OCI-M2 (cell line): Measurements from ENCODE around the gene MBOAT1.

Source experiments
- DNase-seq: peaks from one replicate; lab custom pipeline; 2025; ENCODE audit not compliant: unreplicated experiment; lab: John Stamatoyannopoulos, UW

Gene MBOAT1

DNA sequence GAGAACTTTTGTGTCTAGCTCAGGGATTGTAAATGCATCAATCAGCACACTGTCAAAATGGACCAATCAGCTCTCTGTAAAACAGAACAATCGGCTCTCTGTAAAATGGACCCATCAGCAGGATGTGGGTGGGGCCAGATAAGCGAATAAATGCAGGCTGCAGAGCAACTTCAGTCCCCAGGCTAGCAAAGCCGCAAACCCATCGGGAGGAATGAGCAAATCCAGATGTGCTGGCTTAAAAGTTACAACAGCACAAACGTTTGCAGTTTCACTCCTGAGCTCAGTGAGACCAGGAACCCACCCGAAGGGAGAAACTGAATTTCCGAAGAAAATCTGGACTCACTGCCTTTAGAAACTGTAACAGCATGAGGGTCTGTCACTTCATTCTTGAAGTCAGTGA lies 21.9 kb upstream of the MBOAT1 start:
- DNase-seq: no peak

DNA sequence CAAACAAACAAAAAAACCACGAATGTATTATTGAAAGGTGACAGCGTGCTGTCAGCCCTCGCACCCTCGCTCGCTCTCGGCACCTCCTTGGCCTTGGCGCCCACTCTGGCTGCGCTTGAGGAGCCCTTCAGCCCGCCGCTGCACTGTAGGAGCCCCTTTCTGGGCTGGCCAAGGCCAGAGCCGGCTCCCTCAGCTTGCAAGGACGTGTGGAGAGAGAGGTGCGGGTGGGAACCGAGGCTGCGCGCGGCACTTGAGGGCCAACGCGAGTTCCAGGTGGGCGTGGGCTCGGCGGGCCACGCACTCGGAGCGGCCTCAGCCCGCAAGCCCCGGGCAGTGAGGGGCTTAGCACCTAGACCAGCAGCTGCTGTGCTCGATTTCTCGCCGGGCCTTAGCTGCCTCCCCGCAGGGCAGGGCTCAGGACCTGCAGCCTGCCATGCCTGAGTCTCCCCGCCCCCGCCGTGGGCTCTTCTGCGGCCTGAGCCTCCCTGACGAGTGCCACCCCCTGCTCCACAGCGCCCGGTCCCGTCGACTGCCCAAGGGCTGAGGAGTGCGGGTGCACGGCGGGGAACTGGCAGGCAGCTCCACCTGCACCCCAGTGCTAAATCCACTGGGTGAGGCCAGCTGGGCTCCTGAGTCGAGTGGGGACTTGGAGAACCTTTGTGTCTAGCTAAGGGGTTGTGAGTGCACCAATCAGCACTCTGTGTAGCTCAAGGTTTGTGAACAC lies 20.9 kb upstream of the MBOAT1 start:
- no peak for DNase-seq

DNA sequence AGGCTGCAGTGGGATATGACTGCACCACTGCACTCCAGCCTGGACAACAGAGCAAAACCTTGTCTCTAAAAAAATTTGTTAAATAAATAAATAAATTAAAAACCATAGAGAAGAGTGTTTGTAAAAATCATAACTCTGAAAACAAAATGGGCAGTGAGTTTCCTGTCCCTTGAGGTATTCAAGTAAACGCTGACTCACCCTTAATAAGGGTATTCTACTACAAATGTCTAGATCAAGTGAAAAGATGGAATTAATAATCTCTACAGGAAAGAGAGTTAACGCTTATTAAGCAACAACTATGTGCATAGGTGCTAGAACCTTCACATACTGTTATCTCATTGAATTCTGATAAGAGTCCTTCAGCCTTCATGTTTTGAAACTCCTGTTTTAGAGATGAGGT lies 19.9 kb upstream of the MBOAT1 start:
- DNase-seq: no peak

DNA sequence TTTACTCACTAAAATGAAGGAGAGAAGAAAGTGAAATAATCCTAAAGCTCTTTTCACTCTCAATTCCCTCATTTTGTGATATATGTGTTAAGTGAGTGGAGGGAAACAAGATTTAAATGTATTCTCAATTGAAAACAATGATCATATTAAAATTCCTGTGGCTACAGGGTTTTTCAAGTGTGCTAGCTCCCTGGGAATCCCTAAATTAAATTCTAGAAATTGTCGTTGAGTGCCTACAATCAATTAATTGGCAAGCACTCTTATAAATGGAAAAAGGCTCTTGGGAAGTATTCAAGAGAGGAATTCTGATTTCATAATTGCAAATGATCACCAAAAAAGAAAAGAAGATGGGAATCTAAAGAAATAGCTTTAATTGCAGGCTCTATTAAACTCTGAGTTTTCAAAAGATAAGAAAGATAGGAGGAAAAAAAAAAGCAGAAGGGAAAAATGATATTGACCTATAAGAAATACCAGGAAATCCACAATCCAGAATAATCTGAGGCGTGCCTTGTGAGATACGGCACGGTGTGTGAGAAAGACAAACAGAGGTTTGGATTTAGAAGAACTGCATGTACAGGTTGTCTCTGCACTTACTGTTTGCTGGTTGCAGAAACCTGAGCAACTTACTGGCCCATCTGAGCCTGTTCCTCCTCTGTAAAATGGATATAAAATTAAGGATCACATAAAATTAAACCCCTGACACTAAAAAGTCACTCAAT lies 18.3 kb upstream of the MBOAT1 start:
- DNase-seq: no peak

DNA sequence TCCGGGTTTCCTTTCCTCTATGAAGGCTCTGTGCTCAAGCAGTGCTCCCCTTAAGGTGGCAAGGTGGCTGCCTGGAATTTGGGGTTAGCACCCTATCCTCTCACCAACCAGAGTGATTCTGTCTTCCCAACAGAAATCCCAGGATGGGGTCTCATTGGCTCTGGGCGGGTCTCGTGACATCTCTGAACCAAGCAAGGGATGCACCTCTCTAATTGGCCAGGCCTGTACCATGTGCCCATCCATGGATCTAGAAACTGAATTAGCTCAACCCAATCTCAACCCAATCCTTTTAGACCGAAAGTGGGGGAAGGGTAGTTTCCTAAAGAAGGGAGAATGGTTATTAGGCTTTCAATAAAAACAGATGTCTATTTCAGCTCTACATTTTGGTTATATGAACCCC lies 17.6 kb upstream of the MBOAT1 start:
- DNase-seq: no peak

DNA sequence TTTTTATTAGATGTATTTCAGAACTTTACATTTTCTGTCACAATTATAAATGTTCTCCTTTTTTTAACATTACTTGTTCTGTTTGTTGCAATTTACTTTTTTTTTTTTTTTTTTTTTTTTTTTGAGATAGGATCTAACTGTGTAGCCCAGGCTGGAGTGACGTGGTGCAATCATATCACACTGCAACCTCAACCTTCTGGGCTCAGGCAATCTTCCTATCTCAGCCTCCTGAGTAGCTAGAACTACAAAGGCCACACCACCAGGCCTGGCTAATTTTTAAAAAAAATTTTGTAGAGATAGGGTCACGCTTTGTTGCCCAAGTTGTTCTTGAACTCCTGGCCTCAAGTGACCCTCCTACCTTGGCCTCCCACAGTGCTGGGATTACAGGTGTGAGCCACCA lies 15.1 kb upstream of the MBOAT1 start:
- DNase-seq: no peak

DNA sequence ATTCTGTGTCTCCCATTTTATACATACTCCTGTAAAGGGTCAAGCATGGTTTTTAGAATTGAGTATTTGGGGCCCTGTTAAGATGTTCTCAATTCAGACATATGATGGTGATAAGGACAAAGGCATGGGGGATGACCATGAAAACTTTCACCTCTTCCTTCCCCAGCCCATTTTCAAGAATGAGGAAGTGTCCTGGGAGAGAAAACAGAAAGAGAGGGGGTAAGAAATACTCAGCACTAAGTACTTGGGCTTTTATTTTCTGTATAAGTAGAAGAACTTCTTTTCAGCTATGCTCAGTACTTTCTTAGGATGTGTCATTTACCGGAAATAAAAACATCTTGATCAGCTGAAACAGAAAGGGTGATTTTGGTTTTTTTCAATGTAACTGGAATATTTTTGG lies 10.9 kb upstream of the MBOAT1 start:
- DNase-seq: no peak

DNA sequence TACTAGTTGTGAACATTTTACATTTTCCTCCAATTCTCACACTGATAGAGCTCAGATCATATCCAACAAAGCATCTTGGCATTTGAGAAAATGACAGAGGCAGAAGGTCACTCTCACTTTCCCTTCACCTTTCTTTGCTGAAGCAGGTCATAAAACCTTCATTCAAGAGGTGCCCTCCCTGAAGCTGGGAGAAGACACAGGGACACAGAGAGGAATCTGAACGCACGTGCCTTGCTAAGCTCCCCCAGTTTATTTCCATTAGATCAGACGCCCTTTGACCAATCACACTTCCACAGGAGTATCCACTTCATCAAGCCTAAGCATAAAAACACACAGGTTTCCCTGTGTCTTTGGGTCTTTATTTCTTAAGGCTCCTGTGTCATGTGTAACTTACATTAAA lies 9.2 kb upstream of the MBOAT1 start:
- no peak for DNase-seq

DNA sequence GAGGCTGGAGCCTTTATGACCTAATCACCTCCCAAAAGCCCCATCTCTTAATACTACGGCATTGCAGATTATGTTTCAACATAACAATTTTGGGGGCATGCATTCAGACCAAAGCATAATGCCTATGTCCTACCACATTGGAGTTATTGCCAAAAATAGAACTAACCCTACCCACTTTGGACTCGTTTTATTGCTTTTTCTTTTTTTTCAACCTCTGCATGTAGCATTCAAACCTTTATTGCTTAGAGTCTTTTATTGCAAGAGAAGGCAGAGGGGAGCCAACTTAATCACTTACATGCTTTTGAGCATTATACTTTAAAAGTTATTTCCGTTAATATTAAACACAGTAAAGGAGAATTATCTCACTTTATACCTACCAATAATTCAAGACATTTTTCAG lies 8.1 kb upstream of the MBOAT1 start:
- DNase-seq: no peak

DNA sequence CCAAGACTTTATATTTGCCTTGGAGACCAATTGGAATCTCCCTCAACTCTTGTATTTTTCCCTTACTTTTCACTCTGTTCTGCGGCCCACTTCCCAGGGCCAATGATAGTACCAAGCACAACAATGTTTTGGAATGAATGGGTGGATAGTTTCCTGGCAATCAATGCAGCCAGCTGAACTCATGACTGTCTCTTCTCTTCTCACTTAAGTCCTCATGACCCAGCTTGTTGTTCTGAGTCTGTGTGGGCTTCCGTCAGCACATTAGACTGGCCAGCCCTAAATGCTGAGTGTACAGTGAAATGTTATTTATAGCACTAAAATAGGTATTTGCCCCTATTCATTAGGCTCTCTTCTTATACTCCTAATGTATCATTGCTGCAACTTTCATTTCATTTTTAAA lies 5.6 kb upstream of the MBOAT1 start:
- DNase-seq: no peak

DNA sequence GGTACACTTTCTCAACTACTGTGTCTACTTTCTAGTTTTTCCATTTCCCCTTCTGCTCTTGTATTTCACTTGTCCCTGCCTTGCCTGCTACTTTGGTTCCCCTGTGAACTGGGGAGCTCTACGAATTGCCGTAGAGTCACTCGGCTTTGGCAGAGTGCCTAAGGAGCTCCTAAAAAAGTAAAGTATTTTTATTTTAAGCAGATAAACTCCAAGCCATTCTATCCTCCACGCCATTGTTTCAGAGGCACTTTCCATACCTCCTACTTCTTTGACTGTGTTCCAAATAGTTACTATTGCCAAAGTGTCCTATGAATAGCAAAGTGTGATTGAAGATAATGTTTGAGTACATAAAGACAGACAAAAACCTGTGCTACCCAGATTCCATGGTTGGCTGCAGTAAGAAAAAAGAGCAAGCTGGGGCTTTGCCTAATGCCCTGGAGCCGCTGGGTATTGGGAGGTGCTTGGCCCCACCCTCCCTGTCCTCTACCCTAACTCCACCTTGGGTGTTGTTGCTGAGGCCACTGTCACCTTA lies 5.1 kb upstream of the MBOAT1 start:
- DNase-seq: no peak

DNA sequence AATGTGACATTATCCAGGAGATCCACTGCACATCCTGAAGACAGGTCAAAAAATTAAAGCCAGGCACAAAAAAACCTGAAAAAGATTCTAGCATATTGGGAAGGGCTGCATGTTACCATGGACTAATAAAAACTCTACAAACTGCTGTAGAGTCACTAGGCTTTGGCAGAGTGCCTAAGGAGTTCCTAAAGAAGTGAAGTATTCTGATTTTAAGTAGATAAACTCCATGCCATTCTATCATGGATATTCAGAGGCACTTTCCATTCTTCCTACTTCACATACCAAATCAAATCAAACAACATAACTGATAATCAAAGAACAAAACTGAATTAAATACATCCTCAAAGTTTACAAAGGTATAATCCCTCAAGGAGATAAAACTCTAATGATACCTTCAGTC lies 3.0 kb upstream of the MBOAT1 start:
- no peak for DNase-seq

DNA sequence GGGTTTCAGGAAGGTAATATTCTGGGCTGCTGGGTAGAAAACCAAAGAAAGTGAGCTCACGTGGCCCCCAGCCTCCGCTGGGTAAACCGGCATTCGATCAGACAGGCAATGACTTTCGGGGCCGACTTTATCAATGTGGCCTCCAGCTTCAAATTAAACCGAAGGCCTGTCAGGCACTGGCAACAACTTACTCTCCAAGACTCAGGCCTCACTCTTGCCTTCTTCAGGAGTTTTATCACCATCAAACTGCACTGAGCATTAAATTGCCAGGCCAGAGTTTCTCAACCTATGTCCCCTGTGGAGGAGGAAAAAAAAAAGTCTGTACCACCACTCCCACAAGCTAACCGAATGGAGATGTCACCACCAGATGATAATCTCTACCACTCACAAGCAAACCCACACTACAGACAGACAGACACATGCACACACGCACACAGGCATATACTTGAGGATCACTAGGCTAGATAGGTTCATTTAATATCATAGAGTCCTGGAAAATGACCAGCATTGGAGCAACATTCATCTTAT lies 1.1 kb upstream of the MBOAT1 start:
- DNase-seq: no peak

DNA sequence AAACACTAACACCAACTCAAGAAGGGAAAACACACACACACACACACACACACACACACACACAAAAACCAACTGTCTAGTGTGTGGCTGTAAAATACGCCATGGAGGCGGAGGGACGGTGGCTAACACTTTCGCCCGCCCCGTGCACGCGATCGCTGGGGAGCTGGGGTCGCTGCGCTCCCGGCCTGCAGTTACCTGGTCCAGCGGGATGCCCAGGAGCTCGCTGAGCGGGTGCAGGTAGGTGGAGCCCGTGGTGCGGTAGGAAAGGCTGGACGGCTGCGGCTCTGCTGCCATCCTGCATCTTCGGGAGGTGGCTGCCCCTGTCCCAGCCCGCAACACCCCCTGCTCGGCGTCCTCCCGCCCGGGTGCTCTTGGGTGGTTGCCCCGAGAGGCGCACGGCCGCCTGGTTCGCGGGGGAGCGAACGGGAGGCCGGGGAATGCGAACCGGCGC lies 303 bp downstream of the MBOAT1 start:
- no peak for DNase-seq

DNA sequence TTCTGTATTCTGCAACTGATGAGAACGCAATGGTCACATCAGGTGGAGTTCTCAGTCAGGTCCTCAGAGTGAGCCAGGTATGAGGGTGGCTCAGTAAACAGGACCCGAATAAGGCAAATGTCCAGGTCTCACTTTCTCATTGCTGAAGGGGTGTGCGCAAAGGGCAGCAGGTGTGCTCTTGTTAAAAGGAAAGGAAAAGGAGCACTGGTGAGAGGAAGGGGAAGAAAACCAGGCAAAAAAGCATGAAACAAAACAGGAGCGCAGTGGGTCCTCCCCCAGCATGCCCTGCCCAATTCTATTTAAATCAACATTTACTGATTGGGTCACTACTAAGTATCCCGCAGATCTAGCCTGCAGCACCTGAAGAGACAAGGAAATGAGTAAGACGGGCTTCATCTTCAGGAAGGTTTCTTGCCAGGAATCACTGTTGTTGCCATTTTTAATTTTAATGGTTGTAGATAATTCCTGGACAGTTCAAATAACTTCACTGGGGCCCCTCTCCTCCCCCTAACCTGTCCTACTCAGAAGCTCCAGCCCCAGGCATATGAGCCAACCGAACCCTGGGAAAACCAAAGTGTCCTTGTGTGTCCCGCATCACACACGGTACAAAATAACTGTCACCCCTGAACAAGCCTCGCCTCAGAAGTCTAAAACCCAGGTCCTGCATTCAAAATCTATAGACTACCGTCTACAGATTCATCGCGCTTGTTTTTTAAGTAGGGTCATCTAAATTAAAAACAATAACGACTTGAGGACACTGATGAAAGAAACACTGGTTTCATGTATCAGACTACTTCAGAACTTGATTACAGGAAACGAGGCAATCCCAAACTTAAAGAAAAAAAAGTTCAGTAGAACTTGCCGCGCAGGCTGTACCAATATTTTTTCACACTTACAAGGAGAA lies 980 bp downstream of the MBOAT1 start:
- no peak for DNase-seq

DNA sequence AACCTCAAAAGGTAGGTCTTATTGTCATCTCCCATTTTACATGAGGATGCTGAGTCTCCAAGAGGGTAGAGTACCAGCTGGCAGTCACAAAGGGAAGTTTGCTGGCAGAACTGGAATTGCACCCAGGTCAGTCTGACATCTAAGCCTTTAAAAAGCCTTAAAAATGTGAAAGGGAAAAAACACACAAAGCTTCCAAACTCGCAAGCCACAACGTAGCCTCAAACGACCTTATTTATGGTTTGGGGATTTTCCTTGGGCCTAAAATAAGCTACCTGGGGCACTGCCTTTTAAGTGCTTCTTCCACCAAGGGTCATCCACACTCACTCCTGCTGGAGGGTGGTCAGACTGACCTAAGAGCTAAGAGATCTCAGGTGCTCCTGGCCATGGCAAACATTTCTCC lies 2.1 kb downstream of the MBOAT1 start:
- DNase-seq: no peak

DNA sequence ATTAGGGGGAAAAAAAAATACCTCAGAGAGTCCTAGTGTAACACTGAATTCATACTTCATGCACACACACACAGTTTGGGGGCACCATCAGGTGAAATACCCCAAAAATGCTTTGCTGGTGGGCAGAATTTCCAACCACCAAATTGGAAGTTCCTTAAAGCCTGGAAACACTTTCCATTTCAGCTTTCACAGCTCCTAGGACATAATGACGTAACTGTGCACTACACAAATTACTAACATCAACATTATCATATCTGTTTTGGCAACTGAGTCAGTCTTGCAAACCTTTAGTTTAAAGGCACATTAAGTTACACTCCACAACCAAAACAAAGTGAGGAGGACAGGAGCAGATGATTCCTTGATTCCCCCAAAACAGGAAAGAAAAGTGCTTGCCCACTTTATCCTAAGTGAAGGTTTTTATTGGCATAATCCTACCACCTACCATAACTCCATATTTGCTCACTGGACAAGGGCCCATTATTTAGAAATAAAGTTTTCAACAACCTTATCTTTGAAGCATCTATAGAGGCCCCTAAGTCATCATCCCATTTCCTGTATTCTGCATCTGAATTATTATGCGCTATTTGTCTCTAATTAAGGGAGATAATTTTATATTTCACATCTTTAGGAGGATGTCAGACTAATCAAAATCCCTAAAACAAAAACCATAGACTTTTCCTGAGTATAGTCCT lies 3.4 kb downstream of the MBOAT1 start:
- DNase-seq: no peak

DNA sequence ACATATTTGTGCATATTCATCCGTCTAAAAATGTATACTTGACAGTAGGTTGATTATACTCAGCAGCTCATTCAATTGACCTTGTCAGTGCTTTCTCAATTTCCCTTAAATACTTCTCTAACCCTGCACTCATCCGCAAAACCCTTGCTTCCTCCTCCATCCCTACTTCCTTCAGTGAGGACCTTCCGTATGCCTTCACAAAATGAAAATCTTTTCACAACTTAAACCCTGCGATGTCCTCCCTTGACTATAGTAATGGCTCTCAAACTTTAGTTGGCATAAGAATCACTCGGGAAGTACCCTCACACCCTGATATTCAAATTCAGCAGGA lies 5.2 kb downstream of the MBOAT1 start:
- DNase-seq: no peak

DNA sequence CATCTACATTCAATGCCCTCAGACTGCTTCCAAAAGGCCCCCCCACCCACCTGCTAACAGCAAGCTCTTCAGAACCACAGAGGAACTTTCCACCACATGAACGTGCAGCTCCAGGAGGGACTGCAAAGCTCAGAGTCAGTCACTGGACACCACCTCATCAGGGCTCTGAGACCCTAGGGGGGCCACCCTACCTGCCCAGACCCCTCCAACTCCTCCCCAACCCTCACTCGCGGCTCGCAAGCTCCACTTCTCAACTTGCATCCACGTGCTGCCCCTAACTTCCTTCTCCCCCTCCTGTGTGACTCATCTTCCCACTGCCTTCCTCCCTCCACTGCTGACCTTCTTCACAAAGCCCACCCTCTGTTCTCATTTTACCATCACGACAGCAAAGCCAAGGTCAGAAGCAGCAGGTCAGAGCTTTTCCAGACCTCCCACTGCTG lies 6.5 kb downstream of the MBOAT1 start:
- DNase-seq: no peak

DNA sequence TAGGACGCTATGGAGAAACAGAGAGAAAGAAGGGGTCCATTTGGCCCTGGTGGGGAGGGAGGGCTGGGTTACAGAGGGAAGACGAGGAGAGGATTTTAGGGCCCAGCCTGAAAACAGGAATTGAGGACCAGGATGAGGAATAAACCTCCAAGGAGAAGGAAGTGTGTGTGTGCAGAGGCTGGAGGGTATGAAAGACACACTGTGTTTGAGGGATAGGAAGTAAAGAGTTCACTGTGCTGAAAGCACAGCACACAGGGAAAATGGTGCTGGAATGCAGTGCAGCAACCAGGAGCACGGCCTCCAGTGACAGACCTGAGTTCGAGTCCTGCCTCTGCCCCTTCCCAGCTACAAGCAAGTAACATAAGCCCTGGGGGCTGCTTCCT lies 7.8 kb downstream of the MBOAT1 start:
- DNase-seq: no peak
